AG09319 (cell line): ENCODE data around the gene SIRT6.
"Not testable (repeated sequence)": the region's sequence is repeated elsewhere in the genome, so short reads cannot be mapped to it uniquely, and the experiment has no call there.

Experiments used
- DNase-seq: peaks from one replicate; pipeline ENCODE4 v3.0.0-alpha.2; 2010; ENCODE audit warnings: low read depth; ENCODE audit errors: extremely low read depth
- CTCF ChIP-seq: IDR thresholded peaks from 2 replicates; pipeline ENCODE4 v1.5.1; 2011; ENCODE audit warnings: low read depth, mild to moderate bottlenecking, inconsistent platforms, low read length, moderate library complexity

The SIRT6 gene

GRCh38 chr19:4172861-4173473, 9.4 kb downstream of the SIRT6 start:
- no peak for DNase-seq
- no peak for TF ChIP-seq CTCF

GRCh38 chr19:4171676-4172075, 10.7 kb downstream of the SIRT6 start:
- no peak for TF ChIP-seq CTCF
- no peak for DNase-seq

GRCh38 chr19:4164262-4164661, 18.1 kb downstream of the SIRT6 start:
- TF ChIP-seq CTCF, result no peak
- no peak for DNase-seq

GRCh38 chr19:4161415-4162077, 20.8 kb downstream of the SIRT6 start:
- DNase-seq, result no peak
- TF ChIP-seq CTCF, result no peak

GRCh38 chr19:4157971-4158370, 24.4 kb downstream of the SIRT6 start:
- not testable (repeated sequence) for DNase-seq

- no peak for TF ChIP-seq CTCF
- DNase-seq, result no peak
Observed at GRCh38 chr19:4157164-4157563, 25.2 kb downstream of the SIRT6 start.

GRCh38 chr19:4154571-4155312, 27.6 kb downstream of the SIRT6 start:
- DNase-seq, result no peak
- no peak for TF ChIP-seq CTCF
